ENCODE measurements around the gene CFAP45.

Gene CFAP45

DNA sequence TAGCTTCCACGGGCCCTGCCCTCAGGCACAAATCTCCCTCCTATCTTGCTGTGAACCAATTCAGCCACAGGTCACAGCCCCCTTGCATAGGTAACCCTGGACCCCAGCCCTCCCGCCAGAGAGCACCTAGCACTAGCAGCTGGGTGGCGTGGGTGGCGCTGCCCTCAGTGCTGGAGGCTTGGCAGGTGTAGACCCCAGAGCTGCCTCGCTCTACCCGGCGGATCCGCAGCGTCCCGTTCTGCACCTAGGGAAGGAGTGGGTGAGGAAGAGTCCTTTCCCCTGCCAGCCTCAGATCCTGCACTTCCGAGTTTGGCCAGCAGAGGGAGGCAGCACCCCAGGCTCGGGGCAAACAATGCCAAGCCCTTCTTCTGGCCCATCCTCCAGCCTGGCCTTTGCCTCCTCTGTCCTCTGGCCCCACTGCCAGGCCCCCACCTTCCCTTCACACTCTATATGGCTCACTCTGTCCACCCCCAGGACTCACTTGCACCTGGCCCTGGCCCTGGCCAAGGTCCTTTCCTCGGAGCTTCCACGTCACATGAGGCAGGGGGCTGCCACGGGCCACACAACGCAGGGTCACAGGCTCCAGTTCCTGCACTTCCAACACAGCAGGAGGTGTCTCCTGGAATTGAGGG lies 36.4 kb upstream of the CFAP45 start:
- DNase-seq (ENCODE audit: low read depth in 2 of 2): no peak

DNA sequence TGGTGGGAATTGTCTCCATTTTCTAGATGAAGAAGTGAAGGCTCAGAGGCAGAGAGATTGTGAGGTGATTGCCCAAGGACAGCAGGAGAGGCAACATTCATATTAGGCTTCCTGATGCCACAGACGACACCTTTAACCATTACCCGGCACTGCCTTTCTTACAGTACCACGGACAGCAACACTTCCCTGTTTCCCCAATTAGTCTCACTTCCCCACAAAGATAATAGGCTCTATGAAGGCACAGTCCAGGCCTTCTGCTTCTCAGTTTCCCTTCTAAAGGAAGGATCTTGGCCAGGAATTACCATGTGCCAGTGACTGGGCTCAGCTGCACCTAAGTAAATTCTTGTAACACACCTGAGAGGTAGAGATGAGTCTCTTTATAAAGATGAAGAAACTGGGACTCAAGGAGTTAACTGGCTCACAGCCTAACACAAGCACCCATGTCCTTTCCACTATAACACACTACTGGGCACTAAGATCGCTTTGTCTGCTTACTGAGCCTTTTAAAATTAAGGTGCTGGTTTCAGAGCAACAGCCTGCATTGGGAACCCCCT lies 35.8 kb upstream of the CFAP45 start:
- DNase-seq (ENCODE audit: low read depth in 2 of 2): no peak

DNA sequence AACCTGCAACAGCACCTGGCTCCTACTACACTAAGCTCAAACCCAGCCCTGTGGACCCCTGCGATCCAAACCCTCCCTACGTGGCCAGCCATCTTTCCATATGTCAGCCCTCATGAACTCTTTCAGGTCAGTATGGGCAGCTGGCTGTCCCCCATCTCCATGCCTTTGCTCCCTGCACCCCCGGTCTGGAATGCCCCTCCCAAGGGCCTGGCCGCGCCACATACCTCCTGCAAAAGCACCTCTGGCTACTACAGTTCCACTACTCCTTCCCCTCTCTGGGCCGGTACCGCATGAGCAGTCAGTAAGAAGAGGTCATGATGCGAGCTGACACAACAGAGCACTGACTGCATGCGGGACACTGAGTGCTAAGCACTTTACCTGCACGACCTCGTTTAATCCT lies 35.3 kb upstream of the CFAP45 start:
- DNase-seq (ENCODE audit: low read depth in 2 of 2): no peak

DNA sequence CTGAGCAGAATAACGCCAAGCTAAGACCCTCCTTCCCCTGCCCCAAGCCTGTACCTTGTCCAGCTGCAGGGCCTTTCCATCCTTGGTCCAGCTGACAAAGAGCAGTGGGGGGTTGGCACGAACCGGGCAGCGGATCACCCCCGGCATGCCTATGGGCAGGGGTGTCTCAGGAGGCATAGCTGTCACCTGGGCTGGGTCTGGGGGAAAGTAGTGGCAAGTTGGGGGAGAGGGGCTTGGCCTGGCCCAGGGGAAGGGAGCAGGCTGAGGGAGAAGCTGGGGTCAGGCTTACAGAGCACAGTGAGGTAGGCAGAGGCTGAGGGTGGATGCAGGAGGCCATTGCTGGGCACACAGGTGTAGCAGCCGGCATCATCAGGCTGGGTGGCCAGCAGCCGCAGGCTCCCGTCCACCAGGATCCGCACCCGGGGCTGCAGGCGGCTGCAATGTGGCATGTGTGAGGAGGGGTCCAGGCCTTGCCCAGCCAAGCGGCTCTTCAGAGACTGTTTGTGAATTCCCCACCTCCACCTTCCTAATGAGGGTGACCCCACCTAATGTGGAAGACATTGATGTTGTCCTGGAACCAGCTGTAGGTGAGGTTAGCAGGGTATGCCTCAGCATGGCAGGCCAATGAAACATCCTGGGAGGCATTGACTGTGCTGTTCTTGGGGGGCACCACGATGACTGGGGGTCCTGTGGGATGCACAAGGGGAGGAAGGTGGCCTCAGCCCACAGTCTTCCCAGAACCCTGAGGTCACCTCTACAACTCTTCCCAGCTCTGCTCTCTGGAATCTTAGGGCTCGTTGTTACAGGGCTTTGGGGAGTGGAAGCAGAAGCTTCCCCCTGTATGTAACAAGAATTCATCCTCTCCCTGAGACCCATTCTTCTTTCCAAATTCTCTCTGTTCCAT lies 34.4 kb upstream of the CFAP45 start:
- no peak for DNase-seq (ENCODE audit: low read depth in 2 of 2)

DNA sequence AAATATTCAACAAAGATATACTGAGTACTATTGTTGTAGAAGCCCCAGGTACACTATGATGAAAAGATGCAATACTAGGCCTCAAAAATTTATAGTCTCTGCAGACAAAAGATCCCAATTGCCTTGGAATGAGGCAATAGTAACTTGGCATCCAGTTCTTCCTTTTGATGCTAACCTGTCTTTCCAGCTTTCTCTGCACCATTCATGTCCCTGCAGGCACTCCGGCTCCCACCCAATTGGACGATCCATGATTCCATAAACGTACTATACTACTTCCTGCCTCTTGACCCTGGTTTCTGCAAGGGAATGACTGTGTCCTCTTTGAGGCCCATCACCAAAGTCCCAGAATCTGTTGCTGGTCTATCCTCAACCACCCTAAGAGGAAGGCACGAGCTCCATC lies 33.4 kb upstream of the CFAP45 start:
- DNase-seq (ENCODE audit: low read depth in 2 of 2): no peak

DNA sequence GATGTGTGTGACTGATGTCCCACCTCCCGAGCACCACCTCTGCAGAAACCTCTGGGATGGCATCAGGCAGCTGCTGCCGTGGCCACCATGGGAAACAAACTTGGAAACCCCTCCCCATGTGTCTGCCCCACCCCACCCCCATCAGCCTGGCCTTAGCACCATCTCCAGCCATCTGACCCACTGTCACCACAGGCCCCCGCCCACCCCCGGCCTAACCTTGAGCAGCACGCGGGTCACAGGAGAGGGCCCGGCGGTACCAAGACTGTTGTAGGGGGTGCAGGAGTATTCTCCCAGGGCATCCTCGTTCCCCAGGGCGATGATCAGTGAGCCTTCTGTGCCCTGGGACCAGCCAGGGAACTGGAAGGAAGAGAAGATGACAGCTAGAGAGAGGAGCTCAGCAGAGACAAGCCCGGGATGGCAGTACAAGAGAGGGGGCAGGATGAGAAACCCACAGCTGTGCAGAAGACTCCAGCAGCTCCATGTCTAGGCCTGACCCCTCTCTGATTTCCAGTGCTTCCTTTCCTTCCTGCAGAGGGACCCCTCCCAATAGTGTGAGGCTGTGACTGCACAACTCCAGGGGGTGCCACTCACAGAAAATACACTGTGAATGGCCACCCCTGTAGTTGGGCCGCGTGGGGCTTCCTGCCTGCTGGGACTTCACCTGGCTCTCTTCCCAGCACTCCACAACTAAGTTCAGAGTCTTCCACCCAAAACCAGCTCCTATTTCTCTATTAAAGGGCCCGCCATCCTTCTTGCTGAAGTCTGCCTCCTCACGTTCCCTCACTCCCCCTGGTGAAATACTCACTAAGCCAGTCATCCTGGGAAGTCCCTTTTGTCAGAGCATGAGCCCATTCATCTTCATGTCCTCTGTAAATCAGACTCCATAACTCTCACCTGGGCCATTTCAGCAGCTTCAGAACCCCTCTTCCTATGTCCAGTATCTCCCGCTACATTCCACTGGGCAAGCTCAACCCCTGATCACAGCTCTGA lies 32.6 kb upstream of the CFAP45 start:
- no peak for DNase-seq (ENCODE audit: low read depth in 2 of 2)

DNA sequence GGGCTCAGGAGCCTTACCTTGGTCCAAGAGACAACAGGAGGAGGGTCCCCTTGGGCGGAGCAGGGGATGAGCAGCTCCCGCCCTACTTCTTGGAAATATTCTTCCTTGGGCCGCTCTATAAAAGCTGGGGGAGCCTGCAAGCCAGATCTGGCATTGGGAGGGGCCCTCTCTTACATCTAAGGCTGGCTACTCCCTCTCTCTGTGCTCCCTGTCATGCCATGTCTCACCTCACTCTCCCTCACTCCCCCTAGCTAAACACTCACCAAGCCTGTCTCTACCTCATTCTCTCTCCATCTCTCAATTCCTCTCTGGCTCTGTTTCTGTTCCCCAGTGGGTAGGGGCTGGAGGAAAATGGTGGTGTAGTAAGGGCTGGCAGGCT lies 31.8 kb upstream of the CFAP45 start:
- DNase-seq (ENCODE audit: low read depth in 2 of 2): no peak

DNA sequence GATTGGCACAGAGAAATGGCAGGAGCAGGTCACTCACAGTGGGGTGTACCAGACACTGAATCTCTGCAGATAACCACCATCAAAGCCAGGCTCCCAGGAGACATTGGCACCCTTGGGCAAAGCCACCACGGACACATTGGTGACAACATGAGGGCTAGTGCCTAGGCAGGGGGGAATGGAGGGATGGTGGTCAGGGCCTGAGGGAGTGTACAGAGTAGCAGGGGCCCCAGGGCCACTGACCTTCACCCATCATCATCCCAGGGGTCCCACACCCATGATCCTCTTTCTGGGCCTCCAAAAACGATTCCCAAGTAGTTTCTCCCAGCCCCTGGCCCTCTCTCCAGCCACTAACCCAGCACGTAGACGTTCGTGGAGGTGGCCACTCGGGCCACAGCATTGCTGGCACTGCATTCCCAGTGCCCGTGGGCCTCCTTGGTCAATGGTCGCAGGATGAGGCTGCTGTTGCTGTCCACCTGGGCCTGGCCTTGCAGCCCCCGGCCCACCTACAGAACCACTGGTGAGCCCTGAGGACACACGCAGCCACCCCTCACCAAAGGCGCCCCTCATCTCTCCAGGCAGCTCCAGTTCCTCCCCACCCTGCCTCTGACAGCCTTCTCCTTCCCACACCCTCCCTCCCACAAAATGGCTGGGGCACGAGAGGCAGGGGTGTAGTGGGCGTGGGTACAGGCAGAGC lies 31.3 kb upstream of the CFAP45 start:
- no peak for DNase-seq (ENCODE audit: low read depth in 2 of 2)

DNA sequence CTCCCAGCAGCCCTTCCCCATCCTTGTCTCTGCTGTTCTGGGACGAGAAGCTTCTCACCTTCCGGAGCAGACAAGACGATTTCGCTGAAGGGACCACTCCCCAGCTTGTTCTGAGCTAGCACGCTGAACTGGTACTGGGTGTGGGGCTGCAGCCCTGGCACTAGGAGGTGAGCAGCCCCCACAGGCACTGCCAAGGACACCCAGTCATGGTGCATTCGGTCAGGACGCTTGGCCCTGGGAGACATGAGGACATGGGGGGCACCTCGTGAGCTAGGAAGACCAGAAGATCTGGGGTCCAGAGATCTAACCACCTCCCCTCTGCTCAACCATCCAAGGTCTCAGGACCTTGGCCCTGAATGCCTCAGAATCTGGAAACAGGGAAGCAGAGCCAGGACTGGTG lies 30.7 kb upstream of the CFAP45 start:
- no peak for DNase-seq (ENCODE audit: low read depth in 2 of 2)

DNA sequence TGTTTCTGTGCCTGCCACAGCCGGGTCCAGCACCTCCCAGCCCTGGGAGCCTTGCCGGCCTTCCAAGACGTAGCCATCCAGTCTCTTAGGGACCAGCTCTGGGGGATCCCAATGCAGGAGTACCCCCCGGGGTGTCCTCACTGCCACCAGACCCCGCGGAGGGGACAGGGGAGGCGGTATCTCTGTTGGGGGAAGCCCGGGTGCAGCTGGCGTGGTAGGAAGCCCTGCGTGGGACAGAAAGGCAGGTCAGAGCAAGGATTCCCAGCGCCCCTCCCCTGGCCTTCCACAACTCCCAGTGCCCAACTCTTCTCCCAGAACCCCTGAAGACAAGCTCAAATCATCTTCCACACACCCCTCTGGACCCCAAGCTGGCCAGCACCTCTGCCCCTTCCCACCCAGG lies 30.3 kb upstream of the CFAP45 start:
- no peak for DNase-seq (ENCODE audit: low read depth in 2 of 2)

DNA sequence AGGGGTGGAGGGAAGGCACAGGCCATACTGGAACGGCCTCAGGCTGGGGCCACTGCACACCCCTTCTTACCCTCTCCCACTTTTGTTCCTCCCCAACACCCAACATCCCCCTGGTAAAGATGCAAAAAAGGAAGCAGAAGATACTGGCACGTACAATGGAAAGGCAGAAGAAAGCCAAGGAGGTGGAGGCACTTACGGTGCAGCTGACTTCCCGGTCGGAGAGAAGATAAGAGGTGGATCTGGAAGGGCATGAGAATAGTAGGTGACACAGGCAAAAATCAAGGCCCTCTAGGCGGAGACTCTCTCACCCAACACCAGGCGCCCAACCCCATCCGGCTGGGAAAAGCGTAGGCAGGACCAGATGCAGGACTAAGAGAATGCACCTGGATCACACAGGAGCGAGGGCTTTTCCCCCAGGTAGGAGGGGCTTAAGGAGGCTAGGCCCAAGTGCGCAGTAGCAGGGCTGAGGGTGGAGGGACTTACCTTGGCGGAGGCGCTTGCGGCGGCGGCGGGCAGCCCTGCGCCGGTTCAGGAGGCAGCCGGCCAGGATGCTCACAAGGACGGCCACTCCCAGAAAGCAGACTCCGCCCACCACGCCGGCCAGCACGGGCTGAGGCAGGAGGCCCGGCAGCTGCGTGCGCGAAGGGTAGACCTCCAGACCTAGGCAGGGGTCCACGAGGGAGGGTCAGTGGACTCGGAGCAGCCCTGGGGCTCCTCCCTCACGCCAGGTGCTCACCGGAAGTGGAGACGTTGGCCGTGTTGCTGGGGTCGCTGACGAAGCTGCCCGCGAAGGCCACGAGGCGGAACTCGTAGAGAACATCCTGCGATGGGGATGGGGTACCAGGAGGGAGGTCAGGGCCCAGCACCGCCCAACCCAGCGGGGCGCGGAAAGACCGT lies 29.4 kb upstream of the CFAP45 start:
- DNase-seq (ENCODE audit: low read depth in 2 of 2): no peak

DNA sequence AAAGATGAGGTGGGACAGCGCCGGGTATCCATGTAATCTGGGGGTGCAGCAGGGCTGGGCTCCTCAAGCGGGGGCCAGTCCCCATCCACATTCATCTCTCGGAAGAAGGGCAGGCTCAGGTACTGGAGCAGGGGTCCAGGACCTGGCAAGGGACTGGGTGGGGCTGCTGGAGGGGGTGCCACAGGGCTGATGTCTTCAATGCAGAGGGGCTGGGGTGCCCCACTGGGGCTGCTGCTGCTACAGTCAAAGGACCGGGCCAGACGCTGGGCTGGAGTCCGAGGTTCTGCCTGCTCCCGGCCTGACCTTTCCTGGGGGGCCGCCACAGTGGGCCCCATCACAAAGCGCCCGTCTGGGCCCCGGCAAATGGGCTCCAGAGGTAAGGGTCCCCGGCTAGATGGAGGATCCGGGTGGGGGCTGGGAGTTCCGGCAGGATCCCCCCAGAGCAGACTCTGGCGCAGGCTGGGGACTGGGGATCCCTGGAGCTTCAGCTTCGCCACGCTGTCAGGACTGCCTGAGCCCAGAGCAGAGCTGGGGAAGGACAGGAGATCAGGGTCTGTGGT lies 28.6 kb upstream of the CFAP45 start:
- DNase-seq (ENCODE audit: low read depth in 2 of 2): no peak

DNA sequence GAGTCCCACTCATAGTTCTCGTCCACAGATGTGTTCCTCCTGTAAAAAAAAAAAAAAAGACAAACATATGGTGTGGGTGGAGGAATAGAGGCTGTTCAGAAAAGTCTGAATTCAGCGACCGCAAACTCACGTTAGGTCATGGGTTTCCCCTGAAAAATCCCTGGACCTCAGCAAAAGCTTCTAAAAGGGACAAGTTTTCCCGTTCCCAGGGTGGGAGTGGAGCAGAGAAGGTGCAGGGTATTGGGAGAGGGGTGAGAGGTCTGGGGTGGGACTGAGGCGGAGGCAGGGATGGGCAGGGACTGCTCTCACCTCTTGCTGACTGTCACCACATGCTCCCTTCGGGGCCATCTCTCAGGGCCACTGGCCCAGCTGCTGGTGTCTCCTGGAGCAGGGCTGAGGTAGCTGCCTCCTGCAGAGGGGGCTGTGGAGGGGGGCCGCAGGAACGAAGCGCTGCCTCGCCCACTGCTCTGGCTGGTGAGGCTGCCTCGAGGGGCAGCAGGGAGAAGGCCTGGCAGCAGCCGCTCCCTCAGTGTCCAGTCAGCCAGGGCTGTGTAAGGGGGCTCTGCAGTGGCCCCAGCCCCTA lies 28.0 kb upstream of the CFAP45 start:
- no peak for DNase-seq (ENCODE audit: low read depth in 2 of 2)

DNA sequence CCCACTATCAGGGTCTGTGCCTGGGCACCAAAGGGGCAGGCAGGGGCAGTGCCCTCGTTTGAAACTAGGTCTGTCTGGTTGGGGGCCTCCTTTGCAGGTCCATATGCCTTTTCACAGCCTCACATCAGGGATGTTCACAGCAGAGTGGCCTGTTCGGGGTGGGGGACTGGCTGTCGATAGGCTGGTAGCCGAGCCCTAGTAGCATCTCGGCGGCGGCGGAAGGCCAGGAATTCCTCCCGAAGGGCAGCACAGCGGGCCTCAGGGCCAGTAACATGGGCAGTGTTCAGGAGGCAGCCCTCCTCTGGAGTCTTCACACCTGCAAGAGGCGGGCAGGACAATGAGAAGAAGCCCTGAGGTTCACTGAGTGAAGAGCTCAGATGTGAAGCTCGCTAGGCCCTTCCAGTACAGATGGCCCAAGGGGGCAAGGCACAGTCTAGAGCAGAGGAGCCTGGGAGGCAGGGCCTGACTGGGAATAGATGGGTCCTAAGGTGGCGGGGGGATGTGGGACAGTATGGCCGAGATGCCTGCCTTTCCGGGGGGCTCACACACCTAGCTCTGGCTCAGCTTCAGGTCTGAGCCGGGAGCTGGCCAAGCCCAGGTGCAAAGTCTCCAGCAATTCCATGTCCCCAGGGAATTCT lies 27.4 kb upstream of the CFAP45 start:
- no peak for DNase-seq (ENCODE audit: low read depth in 2 of 2)

DNA sequence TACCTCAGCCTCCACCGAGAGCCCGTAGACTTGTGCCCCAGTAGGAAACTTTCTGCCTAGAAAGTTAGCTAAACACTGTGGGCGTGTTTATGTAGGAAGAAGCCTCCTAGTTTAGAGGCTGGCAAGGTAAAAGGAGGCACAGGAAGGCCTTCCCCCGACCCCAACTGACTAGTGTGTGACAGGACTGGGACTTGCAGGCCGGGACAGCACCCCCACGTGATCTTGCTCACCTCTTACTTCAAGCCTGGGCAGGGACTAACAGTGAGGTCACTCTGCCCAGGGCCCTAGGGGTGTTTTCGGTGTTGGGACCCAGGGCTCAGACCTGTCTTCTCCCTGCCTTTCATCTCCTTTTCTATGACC lies 25.7 kb upstream of the CFAP45 start:
- DNase-seq (ENCODE audit: low read depth in 2 of 2): no peak

DNA sequence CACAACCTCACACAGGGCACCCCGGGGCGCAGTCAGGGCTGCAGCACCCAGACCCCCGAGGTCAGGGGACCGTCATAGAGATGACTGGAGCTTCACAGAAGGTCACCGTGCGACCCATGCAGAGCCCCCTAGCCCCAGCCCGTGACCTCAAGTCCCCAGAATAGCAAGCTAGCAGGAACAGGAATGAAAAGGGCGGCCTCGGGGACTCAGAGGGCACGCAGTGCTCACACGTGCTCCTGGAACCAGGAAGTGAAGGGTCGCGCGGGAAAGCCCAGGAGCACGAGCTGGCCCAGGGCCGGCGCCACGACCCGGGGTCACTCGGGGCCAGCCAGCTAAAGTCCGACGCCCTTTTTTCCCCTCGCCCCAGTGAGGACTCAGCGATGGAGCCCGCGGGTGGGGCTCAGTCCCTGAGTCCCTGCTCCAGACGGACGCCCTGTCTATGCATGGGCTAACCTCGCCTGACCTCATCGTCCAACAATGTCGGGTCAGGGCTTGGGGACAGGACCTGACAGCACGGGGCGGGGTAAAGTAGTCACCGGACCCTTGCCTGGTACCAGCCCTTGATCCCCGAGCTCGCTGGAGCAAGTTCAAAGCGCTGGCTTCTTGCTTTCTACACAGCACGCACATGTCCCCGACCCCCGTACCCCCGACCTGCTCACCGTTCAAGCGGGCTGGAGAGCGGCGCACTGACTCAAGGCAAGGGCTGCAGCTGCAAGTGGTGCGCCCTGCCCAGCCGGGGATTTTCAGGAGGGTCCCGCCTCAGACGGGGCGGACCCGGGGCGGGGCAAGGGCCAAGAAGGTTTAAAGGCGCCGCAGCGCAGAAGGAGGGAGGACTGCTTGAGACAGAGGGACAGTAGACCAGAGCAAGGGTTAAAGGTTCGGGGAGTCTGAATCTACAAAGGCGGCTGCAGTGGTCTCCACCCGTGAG lies 25.1 kb upstream of the CFAP45 start, which contains the start of gene TAGLN2:
TSS of gene TAGLN2 (minus strand) at position 717 of the 928 bp plus-strand sequence. CDS start 4,998 bp downstream, outside the sequence.
- DNase-seq (ENCODE audit: low read depth in 2 of 2): peak; percentile 69 to 70

DNA sequence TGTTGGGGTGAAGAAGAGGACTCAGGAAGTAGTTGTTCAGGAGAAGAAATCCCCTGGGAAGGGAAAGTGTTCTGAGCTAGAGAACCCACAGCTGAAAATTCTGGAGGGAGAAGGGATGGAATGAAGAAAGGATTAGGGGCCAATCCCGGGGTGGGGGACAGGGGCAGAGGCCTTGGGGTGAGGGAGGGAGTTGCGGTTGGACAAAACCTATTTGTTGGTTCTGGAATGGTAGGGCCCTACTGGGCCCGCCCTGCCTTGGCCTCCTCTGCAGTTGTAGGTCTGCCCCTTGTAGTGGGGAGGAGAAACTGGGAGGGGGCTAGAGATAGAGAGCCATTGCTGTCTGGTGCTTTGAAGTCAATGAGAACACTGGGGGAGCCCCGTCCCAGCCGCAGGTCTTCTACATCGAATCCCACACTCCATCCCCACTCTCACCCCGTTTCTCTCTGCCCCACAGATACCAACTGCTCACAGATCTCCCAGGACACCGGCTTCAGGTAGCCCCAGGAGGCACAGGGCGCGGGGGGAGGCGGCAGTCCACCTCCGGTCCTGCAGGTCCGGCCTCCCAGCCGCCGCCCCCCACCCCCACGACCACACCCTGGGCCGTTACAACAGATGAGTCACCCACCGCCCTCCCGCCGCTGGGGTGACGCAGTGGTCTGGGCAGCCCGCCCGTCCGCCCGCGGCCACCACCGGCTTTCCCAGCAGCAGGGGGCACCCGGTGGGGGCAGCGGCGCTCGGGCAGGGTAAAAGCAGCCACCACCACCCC lies 24.2 kb upstream of the CFAP45 start:
- DNase-seq (ENCODE audit: low read depth in 2 of 2): peak in 1 of 2 experiments; percentile 46
